KOPT-K1 (cell line): ENCODE data around the gene CADPS.

Experiments used
- H3K27ac ChIP-seq: fragments of 200-600 bp; sonication (generic); 2 replicates; pipeline ENCODE4 v1.5.1; 2016; ENCODE audit warnings: antibody characterized with exemption, mild to moderate bottlenecking, low read depth, low read length; ENCODE audit not compliant: poor library complexity, severe bottlenecking
- H3K36me3 ChIP-seq: fragments of 200-600 bp; sonication (generic); 2 replicates; pipeline ENCODE4 v1.5.1; 2017; ENCODE audit warnings: antibody characterized with exemption, mild to moderate bottlenecking, low read length, moderate library complexity; ENCODE audit not compliant: insufficient read depth
- H3K9me3 ChIP-seq: fragments of 200-600 bp; sonication (generic); 2 replicates; pipeline ENCODE4 v1.5.1; 2017; ENCODE audit warnings: antibody characterized with exemption, low read length, mild to moderate bottlenecking; ENCODE audit not compliant: insufficient read depth, poor library complexity, severe bottlenecking

The CADPS gene

GRCh38 chr3:62376906-62377877 is 498.0 kb downstream of the CADPS start:
- H3K27ac ChIP-seq = no peak overlapping the region
- no peaks in the 10 kb centered on the region for H3K36me3 ChIP-seq
- peaks cover 12% of the 10 kb centered on the region for H3K9me3 ChIP-seq

- H3K9me3 ChIP-seq = peaks cover 14% of the 10 kb centered on the region
- H3K36me3 ChIP-seq = no peaks in the 10 kb centered on the region
- no peak overlapping the region for H3K27ac ChIP-seq
Observed at GRCh38 chr3:62376454-62376720, 498.8 kb downstream of the CADPS start.

GRCh38 chr3:62375655-62376453 is 499.4 kb downstream of the CADPS start:
- Histone ChIP-seq H3K36me3 (no peaks in the 10 kb centered on the region), H3K9me3 (peaks cover 19% of the 10 kb centered on the region), H3K27ac (no peak overlapping the region)

- Histone ChIP-seq H3K36me3 (no peaks in the 10 kb centered on the region), H3K27ac (no peak overlapping the region), H3K9me3 (peaks cover 31% of the 10 kb centered on the region)
Observed at GRCh38 chr3:62374341-62375218, 500.6 kb downstream of the CADPS start.

- peaks cover 39% of the 10 kb centered on the region for H3K9me3 ChIP-seq
- no peaks in the 10 kb centered on the region for H3K36me3 ChIP-seq
- H3K27ac ChIP-seq = no peak overlapping the region
Observed at GRCh38 chr3:62373714-62374333, 501.4 kb downstream of the CADPS start.

GRCh38 chr3:62373215-62373614 is 502.0 kb downstream of the CADPS start, which contains the start of gene FEZF2:
FEZF2 (minus strand) TSS chr3:62373550; CDS start chr3:62372868, 682 bp downstream.
- H3K36me3 ChIP-seq = no peaks in the 10 kb centered on the region
- H3K27ac ChIP-seq = no peak within 1 kb of the TSS
- peaks cover 41% of the 10 kb centered on the region for H3K9me3 ChIP-seq

- Histone ChIP-seq H3K9me3 (peaks cover 41% of the 10 kb centered on the region), H3K27ac (no peak overlapping the region), H3K36me3 (no peaks in the 10 kb centered on the region)
Observed at GRCh38 chr3:62372621-62373041, 502.6 kb downstream of the CADPS start.

- Histone ChIP-seq H3K27ac (no peak overlapping the region), H3K9me3 (peaks cover 41% of the 10 kb centered on the region), H3K36me3 (no peaks in the 10 kb centered on the region)
Observed at GRCh38 chr3:62371720-62372591, 503.3 kb downstream of the CADPS start.

GRCh38 chr3:62370858-62371719 is 504.1 kb downstream of the CADPS start:
- peaks cover 41% of the 10 kb centered on the region for H3K9me3 ChIP-seq
- H3K27ac ChIP-seq = no peak overlapping the region
- no peaks in the 10 kb centered on the region for H3K36me3 ChIP-seq

GRCh38 chr3:62370112-62370857 is 504.9 kb downstream of the CADPS start:
- no peak overlapping the region for H3K27ac ChIP-seq
- no peaks in the 10 kb centered on the region for H3K36me3 ChIP-seq
- peaks cover 41% of the 10 kb centered on the region for H3K9me3 ChIP-seq

- Histone ChIP-seq H3K9me3 (peaks cover 36% of the 10 kb centered on the region), H3K36me3 (no peaks in the 10 kb centered on the region), H3K27ac (no peak overlapping the region)
Observed at GRCh38 chr3:62369476-62369743, 505.8 kb downstream of the CADPS start.

GRCh38 chr3:62368705-62369475 is 506.3 kb downstream of the CADPS start:
- Histone ChIP-seq H3K36me3 (no peaks in the 10 kb centered on the region), H3K27ac (no peak overlapping the region), H3K9me3 (peaks cover 35% of the 10 kb centered on the region)
